Measurements from ENCODE around the gene CLEC16A.

CLEC16A gene

GRCh38 chr16:11121083-11121608 is 176.8 kb downstream of the CLEC16A start:
- H3K9me2 ChIP-seq (replicated peaks; ENCODE audit: control insufficient read depth, low read length) = no peaks in the 10 kb centered on the region
- TF ChIP-seq EZH2phosphoT487 (IDR thresholded peaks at IDR 0.05; ENCODE audit: borderline replicate concordance, low read length) (no peak), CTCF (IDR thresholded peaks at IDR 0.05; ENCODE audit: low read depth, low read length, poor library complexity, severe bottlenecking) (no peak)
- no peaks in the 10 kb centered on the region for H3K79me2 ChIP-seq (ENCODE audit: control insufficient read depth, low read length)

GRCh38 chr16:11121914-11122692 is 177.7 kb downstream of the CLEC16A start:
- H3K9me3 ChIP-seq (ENCODE audit: control insufficient read depth, insufficient read depth, low read length) = no peaks in the 10 kb centered on the region
- no peaks in the 10 kb centered on the region for H4K20me1 ChIP-seq (ENCODE audit: control insufficient read depth, insufficient read depth, low read depth, low read length)
- no peaks in the 10 kb centered on the region for H3K79me2 ChIP-seq (ENCODE audit: control insufficient read depth, low read length)
- no peak overlapping the region for H3K27ac ChIP-seq (ENCODE audit: low read depth, low read length)
- H3K9me2 ChIP-seq (replicated peaks; ENCODE audit: control insufficient read depth, low read length) = no peaks in the 10 kb centered on the region
- H3F3A ChIP-seq (ENCODE audit: control insufficient read depth, insufficient read depth) = no peaks in the 10 kb centered on the region
- peaks cover 21% of the 10 kb centered on the region for H3K36me3 ChIP-seq (ENCODE audit: control insufficient read depth, low read length)
- H3K4me3 ChIP-seq (ENCODE audit: low read length) = no peak overlapping the region
- H3K27me3 ChIP-seq (ENCODE audit: control insufficient read depth, low read length) = no peaks in the 10 kb centered on the region
- no peak for TF ChIP-seq CTCF (IDR thresholded peaks at IDR 0.05; ENCODE audit: low read depth, low read length, poor library complexity, severe bottlenecking)
- TF ChIP-seq EZH2phosphoT487 (IDR thresholded peaks at IDR 0.05; ENCODE audit: borderline replicate concordance, low read length) = no peak
- H3K4me2 ChIP-seq (ENCODE audit: low read length) = no peak overlapping the region
- no peaks in the 10 kb centered on the region for H3K4me1 ChIP-seq (ENCODE audit: control insufficient read depth, low read length)

More at GRCh38 chr16:11121083-11121608, 176.8 kb downstream of the CLEC16A start:
- H3K4me1 ChIP-seq (ENCODE audit: control insufficient read depth, low read length) = no peaks in the 10 kb centered on the region
- H3K36me3 ChIP-seq (ENCODE audit: control insufficient read depth, low read length) = peaks cover 21% of the 10 kb centered on the region
- no peak overlapping the region for H3K4me3 ChIP-seq (ENCODE audit: low read length)
- no peaks in the 10 kb centered on the region for H3K9me3 ChIP-seq (ENCODE audit: control insufficient read depth, insufficient read depth, low read length)
- H3F3A ChIP-seq (ENCODE audit: control insufficient read depth, insufficient read depth) = no peaks in the 10 kb centered on the region
- H4K20me1 ChIP-seq (ENCODE audit: control insufficient read depth, insufficient read depth, low read depth, low read length) = no peaks in the 10 kb centered on the region
- H3K27me3 ChIP-seq (ENCODE audit: control insufficient read depth, low read length) = no peaks in the 10 kb centered on the region
- no peak overlapping the region for H3K27ac ChIP-seq (ENCODE audit: low read depth, low read length)
- H3K4me2 ChIP-seq (ENCODE audit: low read length) = no peak overlapping the region

GRCh38 chr16:11123666-11124065 is 179.3 kb downstream of the CLEC16A start:
- no peak for TF ChIP-seq CTCF (IDR thresholded peaks at IDR 0.05; ENCODE audit: low read depth, low read length, poor library complexity, severe bottlenecking)
- no peak for TF ChIP-seq EZH2phosphoT487 (IDR thresholded peaks at IDR 0.05; ENCODE audit: borderline replicate concordance, low read length)
- no peak overlapping the region for H3K4me3 ChIP-seq (ENCODE audit: low read length)
- H3K79me2 ChIP-seq (ENCODE audit: control insufficient read depth, low read length) = no peaks in the 10 kb centered on the region
- H3K27ac ChIP-seq (ENCODE audit: low read depth, low read length) = no peak overlapping the region
- no peaks in the 10 kb centered on the region for H4K20me1 ChIP-seq (ENCODE audit: control insufficient read depth, insufficient read depth, low read depth, low read length)
- peaks cover 21% of the 10 kb centered on the region for H3K36me3 ChIP-seq (ENCODE audit: control insufficient read depth, low read length)
- H3F3A ChIP-seq (ENCODE audit: control insufficient read depth, insufficient read depth) = no peaks in the 10 kb centered on the region
- H3K9me2 ChIP-seq (replicated peaks; ENCODE audit: control insufficient read depth, low read length) = no peaks in the 10 kb centered on the region
- H3K4me2 ChIP-seq (ENCODE audit: low read length) = no peak overlapping the region
- no peaks in the 10 kb centered on the region for H3K27me3 ChIP-seq (ENCODE audit: control insufficient read depth, low read length)
- no peaks in the 10 kb centered on the region for H3K4me1 ChIP-seq (ENCODE audit: control insufficient read depth, low read length)
- no peaks in the 10 kb centered on the region for H3K9me3 ChIP-seq (ENCODE audit: control insufficient read depth, insufficient read depth, low read length)
